AG08396 (cell line): ENCODE data around the gene APBB2.

Experiments
- DNase-seq: peaks from one replicate; pipeline ENCODE4 v3.0.0; 2012; ENCODE audit warnings: low spot score, mixed read lengths

APBB2 gene

GRCh38 chr4:41134581-41134980 is 79.8 kb downstream of the APBB2 start:
- no peak for DNase-seq

GRCh38 chr4:41133454-41134018 is 80.8 kb downstream of the APBB2 start:
- DNase-seq, result no peak

DNA sequence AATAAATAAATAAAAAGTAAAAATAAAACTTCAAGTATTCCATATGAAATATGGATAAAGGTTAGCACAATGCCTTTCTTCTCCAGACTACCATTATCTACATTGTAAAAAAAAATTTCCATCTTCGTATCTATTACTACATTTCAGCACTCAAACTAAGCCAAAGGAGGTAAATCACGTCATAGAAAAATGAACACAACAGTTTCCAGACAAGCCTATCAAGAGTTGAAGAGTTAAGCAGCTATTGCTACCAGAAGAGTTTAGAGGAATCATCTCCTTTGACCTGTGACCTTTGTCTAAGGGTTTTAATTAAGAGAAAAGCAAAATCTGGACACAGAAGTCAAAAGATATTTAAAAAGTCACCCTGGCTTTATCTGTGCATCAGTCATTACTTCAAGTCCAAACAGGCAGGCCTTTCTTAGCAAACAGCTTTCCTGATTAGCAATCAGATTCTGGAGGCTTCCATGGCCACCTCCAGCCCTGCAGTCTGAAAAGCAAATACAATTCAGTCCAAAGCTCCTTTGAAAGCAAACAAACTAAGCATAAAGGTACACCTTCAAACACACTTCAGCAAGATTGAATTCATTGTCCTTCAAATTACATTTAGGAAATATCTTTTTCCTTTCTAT is 82.2 kb downstream of the APBB2 start:
- DNase-seq, result no peak

DNA sequence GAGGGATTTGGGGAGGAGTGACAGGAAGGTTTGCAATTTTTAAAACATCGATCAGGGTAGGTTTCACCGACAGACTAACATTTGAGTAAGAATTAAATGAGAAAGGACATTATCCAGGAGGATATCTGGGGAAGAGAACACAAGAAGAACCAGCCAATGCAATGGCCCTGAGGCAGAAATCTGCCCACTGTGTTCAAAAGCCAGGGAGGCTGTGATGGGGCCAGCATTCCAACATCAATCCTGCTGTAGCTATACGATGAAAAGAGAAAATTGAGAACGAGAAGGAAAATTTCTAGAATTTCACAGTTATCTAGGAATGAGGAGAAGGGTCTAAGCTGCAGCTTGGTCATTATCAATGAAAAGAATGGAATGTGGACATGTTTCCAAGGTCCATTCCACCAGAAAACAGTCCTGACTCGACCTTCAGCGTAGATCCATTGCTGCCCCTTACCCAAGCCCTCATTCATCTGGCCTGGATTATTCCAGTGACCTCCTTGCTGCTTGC is 84.4 kb downstream of the APBB2 start:
- DNase-seq, result no peak

DNA sequence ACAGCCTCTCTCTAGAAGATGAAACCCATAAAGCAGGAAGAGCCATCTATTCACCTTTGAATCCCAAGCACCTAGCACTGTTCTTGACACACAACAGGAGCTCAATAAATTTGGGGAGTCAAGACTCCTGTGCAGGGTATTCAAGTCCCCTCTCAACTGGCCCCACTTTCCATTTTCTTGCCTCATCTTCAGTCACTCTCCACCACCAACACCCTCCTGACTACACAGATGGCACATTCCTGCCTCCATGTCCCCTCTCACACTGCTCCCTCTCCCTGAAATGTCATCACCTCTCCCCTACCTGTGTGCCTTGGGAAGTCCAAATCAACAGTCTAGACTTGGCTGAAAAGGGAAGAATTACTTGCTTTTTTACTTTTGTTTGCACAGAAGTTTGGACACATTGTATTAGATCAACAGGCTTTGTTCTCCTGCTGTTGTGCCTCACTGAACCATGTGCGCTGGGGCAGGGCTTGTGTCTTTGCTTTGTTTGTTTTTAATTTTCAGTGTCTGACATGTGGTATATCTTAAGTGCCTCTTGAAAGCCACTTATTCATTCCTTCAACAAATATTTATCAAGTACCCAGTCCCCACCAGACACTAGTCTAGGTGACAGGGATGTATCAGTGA is 85.1 kb downstream of the APBB2 start:
- DNase-seq, result no peak

- DNase-seq, result no peak
These were observed 88.6 kb downstream of the APBB2 start for GRCh38 chr4:41125558-41126311.

GRCh38 chr4:41124916-41125548 is 89.3 kb downstream of the APBB2 start:
- DNase-seq, result no peak

DNA sequence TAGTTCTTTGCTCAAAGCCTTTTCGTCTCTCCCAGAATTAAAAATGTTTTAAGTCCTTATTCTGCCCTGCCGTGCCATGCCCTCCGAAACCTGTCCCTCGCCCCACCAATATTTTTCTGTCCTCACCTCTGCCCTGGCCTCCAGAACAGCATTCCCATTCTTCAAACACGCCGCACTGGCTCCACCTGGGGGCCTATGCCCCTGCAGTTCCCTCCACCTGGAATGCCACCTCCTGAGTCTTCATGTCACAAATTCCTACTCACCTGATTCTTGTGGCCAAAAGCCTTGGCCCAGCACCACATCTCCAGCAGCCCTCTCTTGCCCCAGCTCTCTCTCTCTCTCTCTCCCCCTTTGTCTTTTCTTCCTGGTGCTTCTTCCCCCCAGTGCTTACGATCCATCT is 91.6 kb downstream of the APBB2 start:
- DNase-seq, result no peak

GRCh38 chr4:41122309-41122708 is 92.0 kb downstream of the APBB2 start:
- DNase-seq, result no peak

DNA sequence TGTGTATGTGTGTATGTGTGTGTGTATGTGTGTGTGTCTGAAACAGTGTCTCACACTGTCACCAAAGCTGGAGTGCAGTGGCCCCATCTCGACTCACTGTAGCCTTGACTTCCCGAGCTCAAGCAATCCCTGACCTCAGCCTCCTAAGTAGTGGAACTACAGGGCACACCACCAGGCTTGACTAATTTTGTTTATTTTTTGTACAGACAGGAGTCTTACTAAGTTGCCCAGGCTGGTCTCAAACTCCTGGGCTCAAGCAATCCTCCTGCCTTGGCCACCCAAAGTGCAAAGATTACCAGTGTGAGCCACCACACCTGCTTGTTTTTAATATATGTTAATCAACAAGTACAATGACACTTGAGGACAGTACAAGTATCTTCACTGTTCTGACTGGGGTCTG is 92.4 kb downstream of the APBB2 start:
- DNase-seq, result no peak

GRCh38 chr4:41120297-41121217 is 93.8 kb downstream of the APBB2 start:
- peak; percentile 23 for DNase-seq

DNA sequence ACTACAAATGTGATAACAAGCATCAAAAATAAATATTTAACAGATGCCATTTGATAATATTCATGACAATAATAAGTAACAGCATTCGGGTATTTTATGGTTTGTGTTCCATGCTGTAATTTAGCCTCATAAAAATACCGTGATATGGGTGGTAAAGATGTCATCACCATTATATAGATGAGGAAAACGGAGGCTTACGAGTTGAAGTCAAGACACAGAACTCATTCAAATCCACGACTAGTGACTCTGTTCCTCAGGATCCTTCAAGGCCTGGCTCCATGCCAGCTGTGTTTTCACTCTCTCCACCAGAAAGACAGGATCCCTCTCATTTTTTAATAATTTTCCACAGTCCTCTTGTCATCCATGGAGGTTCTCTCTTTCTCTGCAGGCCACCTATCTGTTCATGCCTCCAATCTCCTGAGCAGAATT is 94.5 kb downstream of the APBB2 start:
- no peak for DNase-seq

GRCh38 chr4:41111791-41112190 is 102.6 kb downstream of the APBB2 start:
- DNase-seq, result no peak

DNA sequence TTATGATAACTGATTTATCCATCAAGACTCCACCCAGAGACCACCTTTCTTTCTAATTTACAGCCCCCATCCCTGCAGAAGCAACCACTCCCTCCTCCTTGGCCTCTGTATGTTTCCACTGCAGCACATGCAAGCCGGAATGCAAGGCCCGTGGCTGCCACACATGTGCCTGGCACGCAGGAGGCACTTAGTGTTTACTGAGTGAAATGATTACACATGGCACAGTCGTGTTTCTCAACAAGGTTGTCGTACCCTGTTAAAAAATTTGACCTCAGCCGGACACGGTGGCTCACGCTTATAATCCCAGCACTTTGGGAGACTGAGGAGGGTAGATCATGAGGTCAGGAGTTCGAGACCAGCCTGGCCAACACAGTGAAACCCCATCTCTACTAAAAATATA is 104.3 kb downstream of the APBB2 start:
- no peak for DNase-seq

DNA sequence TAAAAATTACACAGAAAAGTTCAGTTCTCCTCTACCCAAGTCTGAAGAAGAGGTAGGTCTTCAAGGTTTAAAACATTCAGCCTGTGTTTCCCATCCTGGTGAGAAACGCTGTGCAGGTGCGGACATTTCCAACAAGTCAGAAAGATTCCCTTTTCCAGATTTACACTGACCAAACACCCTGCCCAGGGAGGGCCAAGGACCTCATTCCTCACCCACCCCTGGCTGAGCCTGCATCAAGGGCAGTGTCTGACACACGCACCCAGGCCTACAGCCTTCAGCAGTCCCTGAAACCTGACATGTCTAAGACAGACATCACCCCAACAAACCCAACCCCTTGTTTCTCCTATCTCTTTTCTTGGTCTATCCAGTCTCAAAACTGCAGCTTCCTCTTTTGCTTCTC is 105.9 kb downstream of the APBB2 start:
- no peak for DNase-seq

DNA sequence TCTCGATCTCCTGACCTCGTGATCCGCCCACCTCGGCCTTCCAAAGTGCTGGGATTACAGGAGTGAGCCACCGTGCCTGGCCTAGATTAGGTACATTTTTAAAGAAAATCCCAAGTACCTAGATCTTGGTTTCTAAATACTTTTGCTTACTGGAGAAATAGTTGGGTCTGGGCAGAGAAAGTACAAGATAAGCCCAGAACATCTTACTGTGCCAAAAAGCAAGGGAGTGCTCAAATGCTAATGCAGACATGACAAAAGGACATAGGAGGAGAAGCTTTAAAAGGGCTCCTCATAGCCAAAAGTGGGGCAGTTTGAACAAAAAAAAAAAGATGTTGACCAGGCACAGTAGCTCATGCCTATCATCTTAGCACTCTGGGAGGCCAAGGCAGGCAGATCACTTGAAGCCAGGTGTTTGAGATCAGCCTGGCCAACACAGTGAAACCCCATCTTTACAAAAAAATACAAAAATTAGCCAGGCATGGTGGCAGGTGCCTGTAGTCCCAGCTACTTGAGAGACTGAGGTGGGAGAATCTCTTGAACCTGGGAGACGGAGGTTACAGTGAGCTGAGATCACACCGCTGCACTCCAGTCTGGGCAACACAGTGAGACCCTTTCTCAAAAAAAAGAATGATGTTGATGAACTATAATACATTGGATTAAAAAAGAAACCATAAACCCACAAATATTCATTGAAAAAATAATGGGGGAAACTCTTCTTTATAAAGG is 107.5 kb downstream of the APBB2 start:
- no peak for DNase-seq

DNA sequence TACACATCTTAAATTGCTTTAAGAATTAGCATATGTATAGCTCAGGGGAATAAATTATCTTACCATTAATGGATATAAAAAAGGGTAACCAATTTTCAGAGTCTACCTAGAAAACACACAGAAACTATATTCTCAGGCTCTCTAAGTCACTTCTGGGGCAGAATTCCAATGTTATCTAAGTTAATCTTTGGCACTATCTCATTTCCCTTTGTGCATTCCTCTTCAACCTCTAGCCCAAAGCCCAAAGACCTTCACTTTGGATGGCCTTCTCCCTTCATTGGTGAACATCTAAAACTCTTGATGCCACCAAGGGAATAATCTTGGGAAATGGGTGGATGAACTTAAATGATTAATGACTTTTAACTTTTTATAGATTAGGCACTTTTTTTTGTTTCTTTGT is 108.3 kb downstream of the APBB2 start:
- DNase-seq, result no peak

GRCh38 chr4:41104155-41104554 is 110.2 kb downstream of the APBB2 start:
- DNase-seq, result no peak

DNA sequence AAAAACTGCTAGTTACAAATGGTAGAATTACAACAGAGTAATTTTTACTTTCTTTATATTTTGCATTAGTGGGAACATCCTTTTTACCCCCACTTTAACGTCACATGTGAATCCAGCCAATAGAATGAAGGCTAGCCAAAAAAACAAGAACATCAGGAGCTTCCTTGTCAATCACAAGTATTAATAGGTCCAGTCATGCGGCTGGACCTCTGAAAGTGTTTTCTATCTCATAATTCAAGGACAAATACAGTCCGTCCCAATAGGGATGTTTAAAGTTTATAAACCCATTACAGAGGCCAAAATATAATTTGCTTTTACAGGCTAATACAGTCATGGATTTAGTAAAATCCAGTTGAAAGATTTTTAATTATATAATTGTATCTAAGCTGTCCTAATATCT is 110.7 kb downstream of the APBB2 start:
- no peak for DNase-seq

- no peak for DNase-seq
These were observed 111.8 kb downstream of the APBB2 start for GRCh38 chr4:41102414-41103092.
